Measurements from ENCODE around the gene SORCS2. TPM values are rescaled to one million over a fixed set of nuclear protein-coding genes. Genes with fewer than 3 reads are reported as not detected.

SORCS2 gene
- total RNA-seq, 1 donor from 2014 or later: 7.1 TPM

DNA sequence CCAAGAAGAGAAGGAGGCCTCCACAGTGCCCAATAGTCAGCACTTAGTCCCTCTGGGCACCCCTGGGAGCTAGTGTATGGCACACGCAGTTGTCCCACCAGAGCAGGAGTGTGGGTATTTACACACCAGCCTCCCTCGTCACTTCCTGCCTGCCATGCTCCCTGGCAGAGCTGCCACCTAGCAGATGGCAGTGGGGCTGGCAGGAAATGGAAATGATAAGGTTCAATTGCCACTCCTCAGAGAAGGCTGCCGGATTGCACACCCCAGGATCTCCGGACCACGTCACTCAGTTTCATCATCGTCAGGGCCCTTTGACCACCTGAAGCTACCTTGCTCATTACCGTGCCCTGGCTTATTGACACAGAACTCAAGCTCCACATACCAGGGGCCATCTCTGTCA, 415.7 kb downstream of the SORCS2 start:
- Mint-ChIP-seq H3K27me3 (ENCODE audit: low read depth) (peaks cover 39% of the 10 kb centered on the region), H3K4me3 (no peak overlapping the region), H3K27ac (no peak overlapping the region), H3K9me3 (peaks cover 18% of the 10 kb centered on the region), H3K4me1 (peaks cover 3% of the 10 kb centered on the region), H3K36me3 (no peaks in the 10 kb centered on the region)
- DNase-seq (ENCODE audit: low spot score in 2 of 2, unreplicated experiment in 2 of 2): no peak
- TF ChIP-seq, protein P1, sequence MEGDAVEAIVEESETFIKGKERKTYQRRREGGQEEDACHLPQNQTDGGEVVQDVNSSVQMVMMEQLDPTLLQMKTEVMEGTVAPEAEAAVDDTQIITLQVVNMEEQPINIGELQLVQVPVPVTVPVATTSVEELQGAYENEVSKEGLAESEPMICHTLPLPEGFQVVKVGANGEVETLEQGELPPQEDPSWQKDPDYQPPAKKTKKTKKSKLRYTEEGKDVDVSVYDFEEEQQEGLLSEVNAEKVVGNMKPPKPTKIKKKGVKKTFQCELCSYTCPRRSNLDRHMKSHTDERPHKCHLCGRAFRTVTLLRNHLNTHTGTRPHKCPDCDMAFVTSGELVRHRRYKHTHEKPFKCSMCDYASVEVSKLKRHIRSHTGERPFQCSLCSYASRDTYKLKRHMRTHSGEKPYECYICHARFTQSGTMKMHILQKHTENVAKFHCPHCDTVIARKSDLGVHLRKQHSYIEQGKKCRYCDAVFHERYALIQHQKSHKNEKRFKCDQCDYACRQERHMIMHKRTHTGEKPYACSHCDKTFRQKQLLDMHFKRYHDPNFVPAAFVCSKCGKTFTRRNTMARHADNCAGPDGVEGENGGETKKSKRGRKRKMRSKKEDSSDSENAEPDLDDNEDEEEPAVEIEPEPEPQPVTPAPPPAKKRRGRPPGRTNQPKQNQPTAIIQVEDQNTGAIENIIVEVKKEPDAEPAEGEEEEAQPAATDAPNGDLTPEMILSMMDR (IDR thresholded peaks at IDR 0.05; ENCODE audit: unreplicated experiment): no peak

DNA sequence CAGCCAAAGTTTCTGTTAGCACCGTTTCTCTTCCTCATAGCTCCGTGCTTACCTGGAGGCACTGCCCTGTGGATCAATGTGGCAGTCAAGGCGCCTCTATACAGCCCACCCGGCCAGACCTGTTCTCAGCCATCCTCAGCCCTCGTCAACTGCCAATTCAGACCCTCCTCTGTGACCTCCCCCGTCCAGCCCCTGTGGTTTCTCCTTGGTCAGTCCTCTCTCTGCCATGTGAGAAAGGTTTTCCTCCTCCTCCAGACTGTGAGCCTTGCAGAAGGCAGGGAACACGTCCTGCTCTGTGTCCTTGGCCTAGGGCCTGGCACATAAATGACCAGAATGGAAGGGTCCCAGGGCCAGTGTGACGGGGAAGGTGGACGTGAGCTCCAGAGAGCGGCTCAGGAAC, 417.0 kb downstream of the SORCS2 start:
- TF ChIP-seq, protein P1 (IDR thresholded peaks at IDR 0.05; ENCODE audit: unreplicated experiment): no peak
- Mint-ChIP-seq H3K4me3 (no peak overlapping the region), H3K9me3 (peaks cover 8% of the 10 kb centered on the region), H3K4me1 (peaks cover 6% of the 10 kb centered on the region), H3K27me3 (ENCODE audit: low read depth) (peaks cover 39% of the 10 kb centered on the region), H3K36me3 (no peaks in the 10 kb centered on the region), H3K27ac (no peak overlapping the region)
- DNase-seq (ENCODE audit: low spot score in 2 of 2, unreplicated experiment in 2 of 2): no peak

DNA sequence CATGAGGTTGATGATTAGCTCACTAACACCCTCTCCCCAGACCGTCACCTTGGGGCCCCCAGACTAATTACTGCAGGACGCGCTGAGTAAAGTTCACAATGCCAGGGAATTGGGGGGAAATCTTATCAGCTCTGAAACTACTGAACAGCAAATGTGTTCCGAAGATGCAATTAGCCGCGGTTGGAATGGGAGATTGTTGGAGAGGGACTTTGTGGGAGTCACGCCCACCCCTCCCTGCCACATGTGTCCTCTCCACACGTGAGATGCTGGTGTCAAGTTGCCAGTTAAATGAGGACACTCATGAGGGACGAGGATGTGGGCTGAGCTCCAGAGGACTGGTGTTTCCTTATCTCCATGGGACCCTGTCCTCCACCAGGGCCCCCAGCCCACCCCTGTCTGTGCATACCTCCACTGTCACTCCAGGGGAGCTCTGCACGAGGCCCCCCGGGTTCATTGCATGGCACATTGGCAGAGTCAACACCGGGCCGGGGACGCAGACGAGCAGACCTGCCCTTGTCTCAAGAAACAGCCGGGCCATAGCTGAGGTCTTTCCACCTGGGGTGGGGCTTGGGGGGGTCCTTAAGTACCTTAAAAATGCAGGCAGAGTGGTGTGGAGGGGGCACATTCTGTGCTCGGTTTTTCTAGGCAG, 417.8 kb downstream of the SORCS2 start:
- Mint-ChIP-seq H3K36me3 (no peaks in the 10 kb centered on the region), H3K9me3 (no peaks in the 10 kb centered on the region), H3K4me3 (no peak overlapping the region), H3K4me1 (peaks cover 6% of the 10 kb centered on the region), H3K27ac (no peak overlapping the region), H3K27me3 (ENCODE audit: low read depth) (peaks cover 36% of the 10 kb centered on the region)
- no peak for DNase-seq (ENCODE audit: low spot score in 2 of 2, unreplicated experiment in 2 of 2)
- TF ChIP-seq, protein P1 (IDR thresholded peaks at IDR 0.05; ENCODE audit: unreplicated experiment): no peak

DNA sequence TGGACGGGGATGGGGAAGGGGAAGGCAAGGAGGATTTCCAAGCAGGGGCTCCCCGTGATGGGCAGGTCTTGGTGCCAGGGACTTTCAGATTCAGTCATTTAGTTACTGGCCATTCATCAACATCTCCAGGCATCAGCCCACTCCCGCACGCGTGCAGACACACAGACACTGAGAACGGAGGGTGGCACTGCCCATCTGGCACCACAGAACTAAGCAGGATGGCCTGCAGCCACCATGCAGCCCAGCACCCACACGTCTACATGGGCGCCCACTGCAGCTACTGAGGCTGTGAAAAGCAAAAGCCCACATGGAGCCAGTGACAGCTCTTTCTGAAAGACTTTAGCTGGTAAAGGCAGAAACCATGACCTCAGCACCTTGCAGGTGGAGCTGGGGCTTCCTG, 418.5 kb downstream of the SORCS2 start:
- DNase-seq (ENCODE audit: low spot score in 2 of 2, unreplicated experiment in 2 of 2): no peak
- Mint-ChIP-seq H3K4me1 (peaks cover 6% of the 10 kb centered on the region), H3K36me3 (no peaks in the 10 kb centered on the region), H3K27me3 (ENCODE audit: low read depth) (peaks cover 37% of the 10 kb centered on the region), H3K27ac (no peak overlapping the region), H3K9me3 (no peaks in the 10 kb centered on the region), H3K4me3 (no peak overlapping the region)
- TF ChIP-seq, protein P1 (IDR thresholded peaks at IDR 0.05; ENCODE audit: unreplicated experiment): no peak

- DNase-seq (ENCODE audit: low spot score in 2 of 2, unreplicated experiment in 2 of 2): no peak
- peaks cover 6% of the 10 kb centered on the region for H3K4me1 Mint-ChIP-seq
- H3K27ac Mint-ChIP-seq: no peak overlapping the region
- H3K27me3 Mint-ChIP-seq (ENCODE audit: low read depth): peaks cover 37% of the 10 kb centered on the region
- H3K36me3 Mint-ChIP-seq: no peaks in the 10 kb centered on the region
- TF ChIP-seq, protein P1 (IDR thresholded peaks at IDR 0.05; ENCODE audit: unreplicated experiment): no peak
- no peaks in the 10 kb centered on the region for H3K9me3 Mint-ChIP-seq
- H3K4me3 Mint-ChIP-seq: no peak overlapping the region
Observed at GRCh38 chr4:7612311-7612897, 420.1 kb downstream of the SORCS2 start.

All from mesothelial cell of epicardium (in vitro differentiated cells).